Left ventricle myocardium inferior (tissue), 1 donor: Measurements from ENCODE around the gene HAUS2. TPM values are rescaled to one million over a fixed set of nuclear protein-coding genes. Genes with fewer than 3 reads are reported as not detected.

Experiments
- DNase-seq: peaks from one replicate; pipeline ENCODE4 v3.0.0-alpha.2; 2020
- H3K27ac ChIP-seq: fragments of 200-600 bp; replicated peaks from 2 replicates; pipeline ENCODE4 v1.8.0; 2021
- H3K27me3 ChIP-seq: fragments of 200-600 bp; 2 replicates; pipeline ENCODE4 v1.8.0; 2021; ENCODE audit warnings: low read depth
- H3K36me3 ChIP-seq: fragments of 200-600 bp; 2 replicates; pipeline ENCODE4 v1.8.0; 2021
- H3K4me1 ChIP-seq: fragments of 200-600 bp; 2 replicates; pipeline ENCODE4 v1.8.0; 2021
- H3K4me3 ChIP-seq: fragments of 200-600 bp; 2 replicates; pipeline ENCODE4 v1.8.0; 2021; ENCODE audit warnings: mild to moderate bottlenecking, moderate library complexity
- H3K9me3 ChIP-seq: fragments of 200-600 bp; replicated peaks from 2 replicates; pipeline ENCODE4 v1.8.0; 2021
- CTCF ChIP-seq: fragments of 200-600 bp; IDR thresholded peaks from 2 replicates; pipeline ENCODE4 v1.8.0; 2021; ENCODE audit warnings: antibody characterized with exemption, mild to moderate bottlenecking, borderline replicate concordance
- intact Hi-C: fragments of 100-400 bp; cut with micrococcal nuclease; formaldehyde crosslinking; loops from one replicate; pipeline ENCODE4 v1.11.0; 2022
- total RNA-seq: library from RNA; stranded (reverse); fragmentation: NEBNext Ultra II Directional; extraction: Animal tissue kit (Norgen Biotek cat#: 25700); gene quantifications from one replicate; pipeline ENCODE4 v1.2.1, GENCODE V29; 2021
- donor health status: DM: no; HTN: yes; CAD: no; lungs with severe emphysema.

Gene HAUS2
- total RNA-seq, 1 donor from 2014 or later, result 9.9 TPM

- H3K9me3 ChIP-seq, result no peaks in the 10 kb centered on the region
Measured at GRCh38 chr15:42507514-42507913, 41.1 kb upstream of the HAUS2 start.

GRCh38 chr15:42508263-42508690 lies 40.4 kb upstream of the HAUS2 start:
- intact Hi-C loops, result no loop called here
- peak overlapping the region; percentile 54 for H3K27ac ChIP-seq
- H3K36me3 ChIP-seq, result peaks cover 3% of the 10 kb centered on the region
- H3K4me1 ChIP-seq, result peaks cover 54% of the 10 kb centered on the region
- no peaks in the 10 kb centered on the region for H3K9me3 ChIP-seq
- peak overlapping the region; percentile 17 for H3K4me3 ChIP-seq
- TF ChIP-seq CTCF, result peak; percentile 23
- DNase-seq, result no peak
- no peaks in the 10 kb centered on the region for H3K27me3 ChIP-seq

More at GRCh38 chr15:42507514-42507913, 41.1 kb upstream of the HAUS2 start:
- H3K27ac ChIP-seq, result no peak overlapping the region
- H3K27me3 ChIP-seq, result no peaks in the 10 kb centered on the region
- no peak overlapping the region for H3K4me3 ChIP-seq
- no peaks in the 10 kb centered on the region for H3K36me3 ChIP-seq
- intact Hi-C loops, result no loop called here
- no peak for TF ChIP-seq CTCF
- no peak for DNase-seq
- H3K4me1 ChIP-seq, result peaks cover 59% of the 10 kb centered on the region

DNA sequence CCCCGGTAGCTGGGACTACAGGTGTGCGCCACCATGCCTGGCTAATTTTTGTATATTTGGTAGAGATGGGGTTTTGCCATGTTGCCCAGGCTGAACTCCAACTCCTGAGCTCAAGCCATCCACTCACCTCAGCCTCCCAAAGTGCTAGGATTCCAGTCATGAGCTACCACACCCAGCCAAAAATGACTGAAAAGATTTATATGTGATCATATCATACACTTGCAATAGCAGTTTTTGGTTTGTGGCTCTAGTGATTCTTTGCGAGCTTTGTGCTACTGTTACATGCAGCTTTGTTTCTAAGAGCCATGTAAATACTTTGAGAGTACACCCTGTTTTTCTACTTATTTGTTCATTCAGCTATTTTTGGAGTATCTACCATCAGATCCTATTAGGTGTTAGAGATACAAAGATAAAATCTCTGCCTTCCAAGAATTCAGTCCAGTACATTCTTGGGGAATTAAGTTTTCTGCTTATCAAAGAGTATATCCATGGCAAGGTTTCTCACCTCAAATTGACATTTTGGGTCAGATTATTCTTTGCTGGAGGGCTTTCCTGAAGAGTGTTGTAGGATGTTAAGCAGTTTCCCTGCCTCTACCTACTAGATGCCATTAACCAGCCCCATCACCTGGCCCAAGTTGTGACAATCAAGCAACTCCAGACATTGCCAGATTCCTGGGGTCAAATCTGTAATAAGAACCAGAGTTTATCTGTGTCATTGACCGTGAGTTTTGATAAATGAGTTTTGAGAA lies 38.2 kb upstream of the HAUS2 start:
- DNase-seq, result no peak
- intact Hi-C loops, result no loop called here
- Histone ChIP-seq H3K4me3 (no peak overlapping the region), H3K4me1 (peaks cover 45% of the 10 kb centered on the region), H3K27ac (peak overlapping the region; percentile 54), H3K27me3 (no peaks in the 10 kb centered on the region), H3K36me3 (peaks cover 25% of the 10 kb centered on the region), H3K9me3 (no peaks in the 10 kb centered on the region)
- TF ChIP-seq CTCF, result no peak

GRCh38 chr15:42511007-42511391 lies 37.6 kb upstream of the HAUS2 start:
- intact Hi-C loops, result no loop called here
- Histone ChIP-seq H3K4me1 (peaks cover 45% of the 10 kb centered on the region), H3K27me3 (no peaks in the 10 kb centered on the region), H3K27ac (peak overlapping the region; percentile 54), H3K9me3 (no peaks in the 10 kb centered on the region), H3K36me3 (peaks cover 31% of the 10 kb centered on the region), H3K4me3 (peak overlapping the region; percentile 20)
- no peak for TF ChIP-seq CTCF
- no peak for DNase-seq

DNA sequence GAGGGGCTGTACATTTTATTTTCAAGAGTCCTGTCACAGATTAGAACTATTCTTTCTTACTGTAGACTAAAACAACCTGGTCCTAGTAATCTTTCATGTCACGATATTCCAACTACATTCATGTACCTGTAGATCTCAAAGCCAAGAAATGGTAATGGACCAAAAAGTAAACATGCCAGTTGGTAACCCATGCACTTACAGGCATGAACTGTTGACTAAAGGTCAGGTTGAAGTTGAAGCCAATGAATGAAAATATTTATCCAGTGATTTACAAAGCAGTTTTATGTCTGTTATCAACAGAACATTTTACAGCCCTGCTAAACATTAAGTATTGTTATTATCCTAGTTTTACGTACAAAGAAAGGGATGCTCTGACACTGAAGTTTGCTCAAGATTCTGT lies 25.3 kb upstream of the HAUS2 start:
- intact Hi-C loops, result no loop called here
- H3K4me3 ChIP-seq, result no peak overlapping the region
- no peak for DNase-seq
- H3K27me3 ChIP-seq, result no peaks in the 10 kb centered on the region
- H3K36me3 ChIP-seq, result peaks cover 77% of the 10 kb centered on the region
- H3K9me3 ChIP-seq, result no peaks in the 10 kb centered on the region
- H3K4me1 ChIP-seq, result no peaks in the 10 kb centered on the region
- H3K27ac ChIP-seq, result no peak overlapping the region
- no peak for TF ChIP-seq CTCF
